OCI-LY1 (cell line): ENCODE results near the gene KCNJ9.

Experiments used
- EZH2 ChIP-seq: fragments of 200-600 bp; sonication (generic), shearing (Covaris generic); IDR thresholded peaks from 2 replicates; pipeline ENCODE4 v1.8.0; 2017; ENCODE audit warnings: borderline replicate concordance, mixed run types, mild to moderate bottlenecking, antibody characterized with exemption, low read length, moderate library complexity, mixed read lengths
- TF ChIP-seq, protein P1 (sequence below): fragments of 200-600 bp; sonication (generic), shearing (Covaris generic); IDR thresholded peaks from 2 replicates; pipeline ENCODE4 v1.5.1; 2017; ENCODE audit warnings: mild to moderate bottlenecking, antibody characterized with exemption, low read length, moderate library complexity, mixed read lengths

DNA sequence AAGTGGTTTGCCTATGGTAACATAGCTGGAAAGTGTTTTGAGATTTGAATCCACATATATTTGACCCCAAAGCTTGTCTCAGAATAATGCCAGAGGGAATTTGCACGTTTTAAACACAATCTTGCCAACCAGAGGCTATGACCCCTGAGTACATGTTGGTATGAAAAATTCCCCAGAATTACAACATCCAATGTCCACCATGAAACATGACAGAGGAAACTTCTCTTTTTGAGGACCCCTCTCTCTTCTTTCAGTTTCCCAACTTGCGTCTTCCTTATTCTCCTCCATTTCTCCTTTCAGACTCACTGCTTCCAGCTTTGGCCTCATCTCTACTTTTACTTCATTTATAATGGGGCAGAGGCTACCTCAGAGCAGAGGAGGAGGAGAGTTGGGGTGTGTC is 5.5 kb upstream of the KCNJ9 start:
- TF ChIP-seq, protein P1, sequence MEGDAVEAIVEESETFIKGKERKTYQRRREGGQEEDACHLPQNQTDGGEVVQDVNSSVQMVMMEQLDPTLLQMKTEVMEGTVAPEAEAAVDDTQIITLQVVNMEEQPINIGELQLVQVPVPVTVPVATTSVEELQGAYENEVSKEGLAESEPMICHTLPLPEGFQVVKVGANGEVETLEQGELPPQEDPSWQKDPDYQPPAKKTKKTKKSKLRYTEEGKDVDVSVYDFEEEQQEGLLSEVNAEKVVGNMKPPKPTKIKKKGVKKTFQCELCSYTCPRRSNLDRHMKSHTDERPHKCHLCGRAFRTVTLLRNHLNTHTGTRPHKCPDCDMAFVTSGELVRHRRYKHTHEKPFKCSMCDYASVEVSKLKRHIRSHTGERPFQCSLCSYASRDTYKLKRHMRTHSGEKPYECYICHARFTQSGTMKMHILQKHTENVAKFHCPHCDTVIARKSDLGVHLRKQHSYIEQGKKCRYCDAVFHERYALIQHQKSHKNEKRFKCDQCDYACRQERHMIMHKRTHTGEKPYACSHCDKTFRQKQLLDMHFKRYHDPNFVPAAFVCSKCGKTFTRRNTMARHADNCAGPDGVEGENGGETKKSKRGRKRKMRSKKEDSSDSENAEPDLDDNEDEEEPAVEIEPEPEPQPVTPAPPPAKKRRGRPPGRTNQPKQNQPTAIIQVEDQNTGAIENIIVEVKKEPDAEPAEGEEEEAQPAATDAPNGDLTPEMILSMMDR = no peak
- TF ChIP-seq EZH2 = no peak
